Tibial nerve (tissue), 4 donors: ENCODE data around the gene PRKAR1B. TPM values are rescaled to one million over a fixed set of nuclear protein-coding genes. Genes with fewer than 3 reads are reported as not detected.

Experiments
- DNase-seq, 2 donors: peaks; one replicate each; pipeline ENCODE4 v3.0.0-alpha.2; 2019; ENCODE audit warnings: low spot score in 2 of 2
- H3K27ac ChIP-seq, 4 donors: fragments of 200-600 bp; sonication (generic) in 3 of 4; one replicate each; pipeline ENCODE4 v1.5.1; 2017 to 2019; ENCODE audit warnings: mild to moderate bottlenecking in 1 of 4
- H3K27me3 ChIP-seq, 2 donors: fragments of 200-600 bp; sonication (generic) in 1 of 2; one replicate each; pipeline versions ENCODE4 v1.5.1 to v1.6.0; 2017 to 2019
- H3K36me3 ChIP-seq, 3 donors: fragments of 200-600 bp; sonication (generic); one replicate each; pipeline ENCODE4 v1.5.1; 2018 to 2019
- H3K4me1 ChIP-seq, 4 donors: fragments of 200-600 bp; sonication (generic) in 3 of 4; one replicate each; pipeline ENCODE4 v1.5.1; 2017 to 2019
- H3K4me3 ChIP-seq, 4 donors: fragments of 200-600 bp; sonication (generic) in 3 of 4; one replicate each; pipeline ENCODE4 v1.5.1; 2017 to 2019; ENCODE audit warnings: mild to moderate bottlenecking in 1 of 4, moderate library complexity in 1 of 4
- H3K9me3 ChIP-seq, 4 donors: fragments of 200-600 bp; sonication (generic) in 3 of 4; one replicate each; pipeline ENCODE4 v1.5.1; 2017 to 2019
- EP300 ChIP-seq, 2 donors: sonication (generic); formaldehyde crosslinking; IDR thresholded peaks; one replicate each; pipeline ENCODE4 v1.6.1; 2017; ENCODE audit warnings: antibody characterized with exemption in 2 of 2, mild to moderate bottlenecking in 1 of 2
- POLR2A ChIP-seq, 2 donors: fragments of 450-650 bp; IDR thresholded peaks; one replicate each; pipeline ENCODE4 v1.6.1; 2017; ENCODE audit warnings: antibody characterized with exemption in 2 of 2, mild to moderate bottlenecking in 2 of 2, moderate library complexity in 2 of 2
- WGBS, 2 donors: methylation state at CpG; one replicate each; pipeline ENCODE4 v1.1.5; 2018; 5-methylcytosine and 5-hydroxymethylcytosine counted together
- total RNA-seq, 4 donors: library from RNA; depleted of rRNA; stranded (reverse); fragments of >200 nt; gene quantifications; one replicate each; pipeline ENCODE4 v1.1.0, GENCODE V29; 2016
- TF ChIP-seq, protein P1 (sequence below), 5 experiments: fragments of 200-600 bp in 3 of 5; fragments of 450-650 bp in 2 of 5; sonication (generic) in 3 of 5; IDR thresholded peaks; one replicate each; pipeline ENCODE4 v1.5.1; 2016 to 2019; ENCODE audit warnings: antibody characterized with exemption in 5 of 5, mild to moderate bottlenecking in 3 of 5, moderate library complexity in 2 of 5

The PRKAR1B gene
- total RNA-seq, 4 donors from 2014 or later: 2.7 to 12.3 (median 4.8) TPM

DNA sequence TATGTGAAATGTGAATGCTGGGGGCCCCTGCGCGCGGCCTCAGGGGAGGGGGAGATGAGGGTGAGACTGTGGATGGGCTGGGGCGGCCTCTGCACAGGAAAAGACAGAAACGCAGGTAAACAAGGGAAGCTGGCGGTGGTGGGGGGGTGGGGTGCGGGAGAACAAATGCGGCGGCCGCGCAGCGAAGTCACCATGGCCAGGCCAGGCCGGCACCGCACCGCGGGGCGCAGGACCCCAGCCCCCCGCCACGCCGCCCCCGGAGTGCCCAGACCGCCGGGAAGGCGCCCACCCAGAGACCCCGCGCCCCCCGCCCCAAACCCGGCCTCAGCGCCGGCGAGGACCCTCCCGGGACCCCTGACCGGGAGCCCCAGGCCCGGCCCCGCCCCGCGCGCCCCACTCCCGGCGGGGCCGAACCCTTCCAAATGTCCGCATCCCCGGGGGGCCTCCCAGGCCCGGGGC, 15.1 kb downstream of the PRKAR1B start:
- Histone ChIP-seq H3K36me3 (no peaks in the 10 kb centered on the region), H3K9me3 (no peaks in the 10 kb centered on the region), H3K27ac (peak overlapping the region in 1 of 4 donors; percentile 57), H3K27me3 (peaks cover 0 to 22% of the 10 kb centered on the region in 2 donors), H3K4me1 (peaks cover 0 to 11% (median 2%) of the 10 kb centered on the region in 4 donors), H3K4me3 (peak overlapping the region in 3 of 4 donors; percentile 21 to 56 (median 30))
- TF ChIP-seq EP300 (IDR thresholded peaks at IDR 0.05): no peak
- no peak for TF ChIP-seq POLR2A (IDR thresholded peaks at IDR 0.05)
- TF ChIP-seq, protein P1, sequence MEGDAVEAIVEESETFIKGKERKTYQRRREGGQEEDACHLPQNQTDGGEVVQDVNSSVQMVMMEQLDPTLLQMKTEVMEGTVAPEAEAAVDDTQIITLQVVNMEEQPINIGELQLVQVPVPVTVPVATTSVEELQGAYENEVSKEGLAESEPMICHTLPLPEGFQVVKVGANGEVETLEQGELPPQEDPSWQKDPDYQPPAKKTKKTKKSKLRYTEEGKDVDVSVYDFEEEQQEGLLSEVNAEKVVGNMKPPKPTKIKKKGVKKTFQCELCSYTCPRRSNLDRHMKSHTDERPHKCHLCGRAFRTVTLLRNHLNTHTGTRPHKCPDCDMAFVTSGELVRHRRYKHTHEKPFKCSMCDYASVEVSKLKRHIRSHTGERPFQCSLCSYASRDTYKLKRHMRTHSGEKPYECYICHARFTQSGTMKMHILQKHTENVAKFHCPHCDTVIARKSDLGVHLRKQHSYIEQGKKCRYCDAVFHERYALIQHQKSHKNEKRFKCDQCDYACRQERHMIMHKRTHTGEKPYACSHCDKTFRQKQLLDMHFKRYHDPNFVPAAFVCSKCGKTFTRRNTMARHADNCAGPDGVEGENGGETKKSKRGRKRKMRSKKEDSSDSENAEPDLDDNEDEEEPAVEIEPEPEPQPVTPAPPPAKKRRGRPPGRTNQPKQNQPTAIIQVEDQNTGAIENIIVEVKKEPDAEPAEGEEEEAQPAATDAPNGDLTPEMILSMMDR (IDR thresholded peaks at IDR 0.05): no peak
- no peak for DNase-seq
- 1 to 2% methylated on average over 23 to 28 of the region's 44 CpGs for WGBS, 2 donors

DNA sequence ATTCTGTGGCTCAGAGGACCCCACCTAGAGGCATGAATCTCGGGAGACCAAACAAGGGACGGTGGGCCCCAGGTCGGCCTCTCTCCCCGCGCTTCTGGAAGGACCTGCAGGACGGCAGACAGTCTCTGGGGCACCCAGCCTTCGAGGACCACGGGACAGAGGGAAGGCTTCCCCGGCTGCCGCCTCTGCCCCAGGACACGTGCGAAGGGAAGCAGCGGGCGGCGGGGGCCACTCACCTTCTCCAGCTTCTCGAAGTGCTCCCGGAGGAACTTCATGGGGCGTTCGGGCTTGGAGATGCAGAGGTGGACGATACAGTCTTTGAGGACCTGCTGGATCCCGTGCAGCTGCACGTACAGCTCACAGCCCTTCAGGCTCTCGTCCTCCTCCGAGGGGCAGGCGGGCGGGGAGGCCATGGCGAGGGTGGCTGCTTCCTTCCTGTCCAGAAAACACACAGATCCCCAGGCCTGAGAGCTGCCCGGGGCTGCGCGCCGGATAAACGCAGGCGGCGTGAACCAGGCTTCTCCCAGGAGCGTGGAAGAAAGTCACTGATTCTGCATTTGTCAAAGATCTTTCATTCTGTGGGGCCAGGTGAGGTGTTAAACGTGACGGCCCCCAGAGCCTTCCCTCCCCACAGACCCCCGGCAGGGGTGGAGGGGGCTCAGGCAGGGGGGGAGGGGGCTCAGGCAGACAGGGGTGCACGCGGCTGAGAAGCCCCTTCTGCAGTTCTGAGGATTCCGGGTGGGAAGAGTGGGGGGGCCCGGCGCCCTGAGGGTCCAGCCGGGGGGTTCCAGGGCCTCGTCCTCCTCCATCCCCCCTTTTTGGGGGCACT, 15.8 kb downstream of the PRKAR1B start:
- peaks cover 0 to 11% (median 2%) of the 10 kb centered on the region in 4 donors for H3K4me1 ChIP-seq
- H3K4me3 ChIP-seq: peak overlapping the region in 3 of 4 donors; percentile 21 to 56 (median 30)
- DNase-seq: no peak
- TF ChIP-seq POLR2A (IDR thresholded peaks at IDR 0.05) (no peak), EP300 (IDR thresholded peaks at IDR 0.05) (no peak)
- TF ChIP-seq, protein P1 (IDR thresholded peaks at IDR 0.05): no peak
- peaks cover 0 to 22% of the 10 kb centered on the region in 2 donors for H3K27me3 ChIP-seq
- no peaks in the 10 kb centered on the region for H3K36me3 ChIP-seq
- no peaks in the 10 kb centered on the region for H3K9me3 ChIP-seq
- peak overlapping the region in 1 of 4 donors; percentile 57 for H3K27ac ChIP-seq
- WGBS, 2 donors: 50 to 55% methylated on average over 9 to 37 of the region's 45 CpGs

- Histone ChIP-seq H3K9me3 (peaks cover 0 to 3% (median 0%) of the 10 kb centered on the region in 4 donors), H3K4me1 (peaks cover 0 to 11% (median 2%) of the 10 kb centered on the region in 4 donors), H3K36me3 (no peaks in the 10 kb centered on the region), H3K27ac (no peak overlapping the region), H3K27me3 (peaks cover 0 to 22% of the 10 kb centered on the region in 2 donors), H3K4me3 (no peak overlapping the region)
- DNase-seq: no peak
- TF ChIP-seq, protein P1 (IDR thresholded peaks at IDR 0.05): no peak
- TF ChIP-seq POLR2A (IDR thresholded peaks at IDR 0.05) (no peak), EP300 (IDR thresholded peaks at IDR 0.05) (no peak)
- WGBS, 2 donors: 95 to 96% methylated on average over 14 of the region's 14 CpGs
These were observed 16.9 kb downstream of the PRKAR1B start for GRCh38 chr7:710161-710560.

- no peaks in the 10 kb centered on the region for H3K36me3 ChIP-seq
- peaks cover 0 to 17% (median 2%) of the 10 kb centered on the region in 4 donors for H3K9me3 ChIP-seq
- no peak overlapping the region for H3K4me3 ChIP-seq
- 90 to 92% methylated on average over 17 of the region's 17 CpGs for WGBS, 2 donors
- H3K27me3 ChIP-seq: peaks cover 0 to 12% of the 10 kb centered on the region in 2 donors
- no peak for DNase-seq
- TF ChIP-seq POLR2A (IDR thresholded peaks at IDR 0.05) (no peak), EP300 (IDR thresholded peaks at IDR 0.05) (no peak)
- TF ChIP-seq, protein P1 (IDR thresholded peaks at IDR 0.05): no peak
- peaks cover 0 to 8% (median 2%) of the 10 kb centered on the region in 4 donors for H3K4me1 ChIP-seq
- H3K27ac ChIP-seq: no peak overlapping the region
These were observed 19.6 kb downstream of the PRKAR1B start for GRCh38 chr7:707296-708000.
